ENCODE data around the gene ASCL3. TPM values are rescaled to one million over a fixed set of nuclear protein-coding genes. Genes with fewer than 3 reads are reported as not detected.
"Not testable (repeated sequence)": the region's sequence is repeated elsewhere in the genome, so short reads cannot be mapped to it uniquely, and the experiment has no call there.

ASCL3 gene
- total RNA-seq, 2 experiments from 2014 or later, result not detected

DNA sequence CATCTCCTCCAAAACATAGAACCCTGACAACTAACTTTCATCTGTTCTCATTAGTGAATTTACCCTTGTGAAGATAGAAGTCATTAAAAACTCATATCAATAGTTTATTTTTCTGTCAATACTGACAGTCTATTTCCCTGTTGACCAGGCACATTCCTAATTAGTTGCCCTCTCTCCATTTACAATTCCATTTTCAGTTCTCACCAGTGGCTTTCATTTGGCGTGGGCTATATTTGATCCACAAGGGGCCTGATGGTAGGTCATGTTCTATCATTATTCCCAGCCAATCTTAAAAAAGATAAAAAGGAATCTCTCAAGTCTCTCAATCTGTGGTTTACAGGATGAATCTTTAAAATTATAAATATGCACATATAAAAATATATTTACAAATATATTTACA lies 35.7 kb downstream of the ASCL3 start:
- ATAC-seq, result no peak
- no peak overlapping the region for H3K27ac Mint-ChIP-seq
- TF ChIP-seq, protein P1, sequence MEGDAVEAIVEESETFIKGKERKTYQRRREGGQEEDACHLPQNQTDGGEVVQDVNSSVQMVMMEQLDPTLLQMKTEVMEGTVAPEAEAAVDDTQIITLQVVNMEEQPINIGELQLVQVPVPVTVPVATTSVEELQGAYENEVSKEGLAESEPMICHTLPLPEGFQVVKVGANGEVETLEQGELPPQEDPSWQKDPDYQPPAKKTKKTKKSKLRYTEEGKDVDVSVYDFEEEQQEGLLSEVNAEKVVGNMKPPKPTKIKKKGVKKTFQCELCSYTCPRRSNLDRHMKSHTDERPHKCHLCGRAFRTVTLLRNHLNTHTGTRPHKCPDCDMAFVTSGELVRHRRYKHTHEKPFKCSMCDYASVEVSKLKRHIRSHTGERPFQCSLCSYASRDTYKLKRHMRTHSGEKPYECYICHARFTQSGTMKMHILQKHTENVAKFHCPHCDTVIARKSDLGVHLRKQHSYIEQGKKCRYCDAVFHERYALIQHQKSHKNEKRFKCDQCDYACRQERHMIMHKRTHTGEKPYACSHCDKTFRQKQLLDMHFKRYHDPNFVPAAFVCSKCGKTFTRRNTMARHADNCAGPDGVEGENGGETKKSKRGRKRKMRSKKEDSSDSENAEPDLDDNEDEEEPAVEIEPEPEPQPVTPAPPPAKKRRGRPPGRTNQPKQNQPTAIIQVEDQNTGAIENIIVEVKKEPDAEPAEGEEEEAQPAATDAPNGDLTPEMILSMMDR (IDR thresholded peaks at IDR 0.05), result no peak
- peaks cover 1% of the 10 kb centered on the region for H3K36me3 Mint-ChIP-seq (ENCODE audit: low read depth)
- no peak overlapping the region for H3K4me3 Mint-ChIP-seq
- CTCF ChIA-PET, result interaction anchor here (0.7 to 1.0 kb wide), 3 partner anchors 8 to 52 kb away, joined by 3 to 4 read pairs (median 3); no protein-coding TSS in a partner anchor
- intact Hi-C loops (cut with micrococcal nuclease), result no loop called here
- POLR2A ChIA-PET, result interaction anchor here (0.5 kb wide), 1 partner anchor 626 kb away, joined by 3 read pairs; no protein-coding TSS in a partner anchor
- no peaks in the 10 kb centered on the region for H3K9me3 Mint-ChIP-seq
- DNase-seq, result no peak
- H3K4me1 Mint-ChIP-seq (ENCODE audit: low read depth), result peaks cover 21% of the 10 kb centered on the region
- peaks cover 5% of the 10 kb centered on the region for H3K27me3 Mint-ChIP-seq

DNA sequence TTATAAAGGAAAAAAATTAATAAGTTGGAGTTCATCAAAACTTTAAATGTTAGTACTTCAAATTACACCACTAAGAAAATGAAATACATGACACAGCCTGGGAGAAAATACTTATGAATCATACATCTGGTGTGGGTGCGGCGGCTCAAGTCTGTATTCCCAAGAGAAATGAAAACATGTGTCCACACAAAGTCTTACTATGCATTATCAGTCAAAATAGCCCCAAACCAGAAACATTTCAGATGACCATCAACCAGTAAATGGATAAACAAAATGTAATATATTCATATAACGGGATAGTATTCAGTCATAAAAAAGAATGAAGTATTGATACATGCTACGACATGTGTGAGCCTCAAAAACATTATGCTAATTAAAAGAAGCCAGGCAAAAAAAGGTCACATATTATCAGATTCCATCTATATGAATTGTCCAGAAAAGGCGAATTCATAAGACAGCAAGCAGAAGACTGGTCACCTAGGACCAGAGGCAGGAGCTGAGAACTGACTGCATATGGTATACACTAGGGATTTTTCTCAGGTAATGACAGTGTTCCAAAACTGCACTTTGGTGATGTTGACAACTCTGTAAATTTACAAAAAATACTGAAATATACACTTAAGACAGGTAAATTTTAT lies 37.2 kb downstream of the ASCL3 start:
- intact Hi-C loops (cut with micrococcal nuclease), result no loop called here
- Mint-ChIP-seq H3K27ac (no peak overlapping the region), H3K27me3 (peaks cover 5% of the 10 kb centered on the region), H3K36me3 (ENCODE audit: low read depth) (peaks cover 1% of the 10 kb centered on the region), H3K9me3 (peaks cover 4% of the 10 kb centered on the region), H3K4me1 (ENCODE audit: low read depth) (peaks cover 21% of the 10 kb centered on the region), H3K4me3 (no peak overlapping the region)
- DNase-seq (no peak), ATAC-seq (no peak)
- TF ChIP-seq, protein P1 (IDR thresholded peaks at IDR 0.05), result no peak
- ChIA-PET CTCF (no interaction called here), POLR2A (no interaction called here)

DNA sequence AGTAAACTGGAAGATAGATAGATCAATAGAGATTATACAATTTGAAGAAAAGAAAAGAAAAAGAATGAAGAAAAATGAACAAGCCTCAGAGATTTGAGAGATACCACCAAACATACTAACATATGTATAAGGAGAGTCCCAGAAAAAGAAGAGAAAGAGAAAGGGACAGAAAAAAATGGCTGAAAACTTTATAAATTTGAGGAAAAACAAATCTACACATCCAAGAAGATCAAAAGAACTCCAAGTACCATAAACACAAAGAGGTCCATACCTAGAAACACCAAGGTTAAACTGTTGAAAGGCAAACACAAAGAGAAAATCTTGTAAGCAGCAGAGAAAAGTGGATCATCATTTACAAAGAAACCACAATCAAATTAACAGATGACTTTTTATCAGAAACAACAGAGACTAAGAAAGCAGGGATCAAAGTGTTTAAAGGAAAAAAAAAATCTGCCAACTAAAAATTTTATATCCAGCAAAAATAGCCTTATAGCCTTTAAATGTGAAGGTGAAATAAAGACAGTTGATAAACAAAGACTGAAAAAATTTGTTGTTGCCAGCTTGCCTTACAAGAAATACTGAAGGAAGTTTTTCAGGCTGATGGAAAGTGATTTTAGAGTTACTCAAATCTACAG lies 43.6 kb downstream of the ASCL3 start:
- Mint-ChIP-seq H3K9me3 (peaks cover 20% of the 10 kb centered on the region), H3K4me1 (ENCODE audit: low read depth) (no peaks in the 10 kb centered on the region), H3K27ac (no peak overlapping the region), H3K27me3 (peaks cover 5% of the 10 kb centered on the region), H3K4me3 (no peak overlapping the region), H3K36me3 (ENCODE audit: low read depth) (peaks cover 7% of the 10 kb centered on the region)
- ATAC-seq, result no peak
- CTCF ChIA-PET, result no interaction called here
- DNase-seq, result no peak
- intact Hi-C loops (cut with micrococcal nuclease), result no loop called here
- TF ChIP-seq, protein P1 (IDR thresholded peaks at IDR 0.05), result no peak
- POLR2A ChIA-PET, result no interaction called here

DNA sequence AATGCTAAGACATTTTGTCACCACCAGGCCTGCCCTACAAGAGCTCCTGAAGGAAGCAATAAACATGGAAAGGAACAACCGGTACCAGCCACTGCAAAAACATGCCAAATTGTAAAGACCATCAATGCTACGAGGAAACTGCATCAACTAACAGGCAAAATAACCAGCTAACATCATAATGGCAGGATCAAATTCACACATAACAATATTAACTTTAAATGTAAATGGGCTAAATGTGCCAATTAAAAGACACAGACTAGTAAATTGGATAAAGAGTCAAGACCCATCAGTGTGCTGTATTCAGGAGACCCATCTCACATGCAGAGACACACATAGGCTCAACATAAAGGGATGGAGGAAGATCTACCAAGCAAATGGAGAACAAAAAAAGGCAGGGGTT lies 51.6 kb downstream of the ASCL3 start:
- H3K27ac Mint-ChIP-seq; H3K36me3 Mint-ChIP-seq (ENCODE audit: low read depth); H3K9me3 Mint-ChIP-seq; H3K4me1 Mint-ChIP-seq (ENCODE audit: low read depth); ATAC-seq; POLR2A ChIA-PET; CTCF ChIA-PET; H3K27me3 Mint-ChIP-seq; H3K4me3 Mint-ChIP-seq; intact Hi-C loops (cut with micrococcal nuclease); DNase-seq: not testable (repeated sequence)

Other genes with a start within 250 kb of the ASCL3 start
- 10 to 100 TPM; 27.8 to 28.2 TPM for gene AKIP1, start 31.8 kb downstream of the ASCL3 start, total RNA-seq
- gene C11orf16, start 10.1 kb downstream of the ASCL3 start, total RNA-seq, result not detected
- gene TMEM9B, start 21.4 kb upstream of the ASCL3 start, total RNA-seq, result 10 to 100 TPM; 14.6 to 16.3 TPM
- 1 to 10 TPM; 1.1 to 2.2 TPM for gene NRIP3, start 61.0 kb upstream of the ASCL3 start, total RNA-seq
- gene SCUBE2, start 148.6 kb upstream of the ASCL3 start, total RNA-seq, result not detected

All from activated CD8-positive, alpha-beta T cell treated with anti-CD3 and anti-CD28 coated beads for 36 hours (primary cell).